ENCODE results near the gene PRSS33. TPM values are rescaled to one million over a fixed set of nuclear protein-coding genes. Genes with fewer than 3 reads are reported as not detected.
A peak's percentile ranks its signal among the peaks of the same experiment; 100 is the strongest.

Gene PRSS33, protein sequence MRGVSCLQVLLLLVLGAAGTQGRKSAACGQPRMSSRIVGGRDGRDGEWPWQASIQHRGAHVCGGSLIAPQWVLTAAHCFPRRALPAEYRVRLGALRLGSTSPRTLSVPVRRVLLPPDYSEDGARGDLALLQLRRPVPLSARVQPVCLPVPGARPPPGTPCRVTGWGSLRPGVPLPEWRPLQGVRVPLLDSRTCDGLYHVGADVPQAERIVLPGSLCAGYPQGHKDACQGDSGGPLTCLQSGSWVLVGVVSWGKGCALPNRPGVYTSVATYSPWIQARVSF
- not detected for total RNA-seq

DNA sequence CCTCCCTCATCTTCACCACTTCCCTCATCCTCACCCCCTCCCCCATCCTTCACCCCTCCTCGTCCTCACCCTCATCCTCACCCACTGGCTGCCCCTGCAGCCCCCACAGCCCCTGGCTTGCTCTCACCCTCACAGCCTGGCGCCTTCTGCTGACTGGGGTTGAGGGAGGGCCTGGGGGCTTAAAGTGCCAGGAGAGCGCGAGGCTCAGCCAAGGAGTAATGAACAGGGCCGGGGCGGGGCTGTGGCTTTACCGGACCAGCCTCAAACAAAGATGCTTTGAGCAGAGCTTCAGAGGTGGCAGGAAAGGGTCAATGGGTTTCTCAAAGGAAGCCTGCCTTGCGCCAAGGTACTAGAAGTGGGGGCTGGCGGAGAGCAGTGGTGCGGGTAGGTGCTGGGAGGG lies at the start of gene PRSS33:
Gene PRSS33, minus strand, starts transcription at position 155 of the 400 bp plus-strand sequence. CDS start 1,013 bp downstream, outside the sequence.
- intact Hi-C loops (cut with DNase I): no loop called here
- ATAC-seq (no peak), DNase-seq (ENCODE audit: low spot score) (peak; percentile 41)

DNA sequence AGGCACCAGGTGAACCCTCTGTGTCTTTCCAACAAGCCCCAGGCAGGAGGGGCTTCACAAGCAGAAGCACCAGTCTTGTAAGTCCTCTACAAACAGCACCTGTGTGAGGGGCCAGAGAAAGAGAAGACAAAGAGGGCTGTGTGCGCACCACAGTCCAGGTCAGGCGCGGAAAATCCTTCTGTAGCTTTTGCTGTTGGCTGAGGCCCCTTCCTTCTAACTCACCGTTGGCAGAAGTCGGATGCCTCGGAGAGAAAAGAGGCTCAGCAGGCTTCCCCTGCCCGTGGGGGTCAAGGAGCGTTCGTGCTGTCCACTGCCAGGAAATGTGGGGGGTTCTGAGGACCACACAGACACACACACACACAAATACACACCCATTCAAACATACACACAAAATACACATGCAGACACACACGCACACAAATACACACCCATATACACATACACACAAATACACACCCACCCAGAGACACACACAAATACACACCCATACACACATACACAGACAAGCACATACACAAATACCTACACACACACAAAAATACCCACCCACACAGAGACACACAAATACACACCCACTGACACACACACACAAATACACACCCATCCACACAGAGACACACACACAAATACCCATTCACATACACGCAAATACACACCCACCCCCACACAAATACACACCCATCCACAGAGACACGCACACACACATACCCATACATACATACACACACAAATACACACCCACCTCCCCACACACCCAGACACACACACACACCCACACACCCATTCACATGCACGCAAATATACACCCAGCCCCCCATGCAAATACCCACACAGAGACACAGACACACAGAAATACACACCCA lies 49.5 kb upstream of the PRSS33 start:
- DNase-seq (ENCODE audit: low spot score): no peak
- intact Hi-C loops (cut with DNase I): no loop called here
- no peak for ATAC-seq

DNA sequence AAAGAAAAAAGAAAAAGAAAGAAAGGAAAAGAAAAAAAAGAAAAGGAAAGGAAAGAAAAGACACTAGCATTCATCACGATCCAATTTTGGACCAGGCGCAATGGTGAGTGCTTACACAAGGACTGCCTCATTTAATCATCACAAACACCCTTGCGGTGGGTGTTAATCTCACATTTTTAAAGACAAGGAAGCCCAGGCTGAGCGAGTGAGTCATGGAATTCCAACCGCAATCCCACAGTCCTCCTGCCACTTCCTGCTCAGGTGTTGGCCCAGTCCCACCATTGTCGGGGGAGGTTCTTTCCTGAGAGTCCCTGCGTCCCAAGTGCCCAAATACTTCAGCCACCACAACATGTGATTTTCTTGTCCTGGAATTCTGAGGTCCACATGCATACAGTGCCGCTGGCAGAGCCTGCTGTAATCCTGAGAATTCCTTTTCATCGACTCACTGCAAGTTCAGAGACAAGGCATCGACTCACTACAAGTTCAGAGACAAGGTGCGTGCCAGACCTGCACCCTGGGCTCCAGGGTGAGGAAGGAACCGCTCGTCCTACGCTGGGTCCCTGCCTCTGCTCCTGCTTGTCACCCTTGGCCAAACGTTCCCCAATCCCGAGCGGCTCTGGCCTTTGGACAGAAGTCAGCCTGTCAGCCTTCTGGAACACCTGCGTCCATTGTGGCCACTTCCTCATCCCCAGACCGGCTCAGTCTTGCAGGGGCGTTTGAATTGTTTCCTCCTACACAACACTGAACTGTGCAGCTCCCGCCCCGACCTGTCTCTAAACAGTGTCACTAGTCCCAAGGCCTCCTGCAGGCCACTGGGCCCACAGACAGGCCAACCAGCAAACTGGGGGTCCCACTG lies 48.5 kb upstream of the PRSS33 start:
- ATAC-seq (no peak), DNase-seq (ENCODE audit: low spot score) (no peak)
- intact Hi-C loops (cut with DNase I): no loop called here

DNA sequence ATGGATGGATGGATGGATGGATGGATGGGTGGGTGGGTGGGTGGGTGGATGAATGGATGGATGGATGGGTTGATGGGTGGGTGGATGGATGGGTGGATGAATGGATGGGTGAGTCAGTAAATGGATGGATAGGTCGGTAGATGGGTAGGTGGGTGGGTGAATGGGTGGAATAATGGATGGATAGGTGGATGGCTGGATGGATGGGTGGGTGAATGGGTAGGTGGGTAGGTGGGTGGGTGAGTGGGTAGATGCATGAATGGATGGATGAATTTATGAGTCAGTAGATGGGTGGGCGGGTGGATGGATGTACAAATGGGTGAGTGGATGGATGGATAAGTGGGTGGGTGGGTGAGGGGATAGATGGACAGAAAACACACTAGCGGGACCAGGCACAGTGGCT lies 47.6 kb upstream of the PRSS33 start:
- no peak for ATAC-seq
- intact Hi-C loops (cut with DNase I): no loop called here
- no peak for DNase-seq (ENCODE audit: low spot score)

DNA sequence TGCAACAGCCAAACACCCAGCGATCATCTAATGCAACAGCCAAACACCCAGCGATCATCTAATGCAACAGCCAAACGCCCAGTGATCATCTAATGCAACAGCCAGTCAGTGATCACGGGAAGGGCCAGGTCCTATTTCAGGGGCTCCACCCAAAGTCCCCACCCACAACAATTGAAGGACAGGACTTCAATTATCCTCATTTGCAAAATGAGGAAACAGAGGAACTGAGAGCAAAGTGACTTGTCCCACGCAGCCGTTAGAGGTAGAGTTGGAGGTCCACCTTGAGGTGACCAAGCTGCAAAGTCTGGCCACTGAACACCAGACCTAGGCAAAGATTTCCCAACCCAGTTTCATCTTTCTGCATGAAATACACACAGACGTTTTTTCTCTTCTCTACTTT lies 46.4 kb upstream of the PRSS33 start:
- intact Hi-C loops (cut with DNase I): no loop called here
- no peak for ATAC-seq
- no peak for DNase-seq (ENCODE audit: low spot score)

DNA sequence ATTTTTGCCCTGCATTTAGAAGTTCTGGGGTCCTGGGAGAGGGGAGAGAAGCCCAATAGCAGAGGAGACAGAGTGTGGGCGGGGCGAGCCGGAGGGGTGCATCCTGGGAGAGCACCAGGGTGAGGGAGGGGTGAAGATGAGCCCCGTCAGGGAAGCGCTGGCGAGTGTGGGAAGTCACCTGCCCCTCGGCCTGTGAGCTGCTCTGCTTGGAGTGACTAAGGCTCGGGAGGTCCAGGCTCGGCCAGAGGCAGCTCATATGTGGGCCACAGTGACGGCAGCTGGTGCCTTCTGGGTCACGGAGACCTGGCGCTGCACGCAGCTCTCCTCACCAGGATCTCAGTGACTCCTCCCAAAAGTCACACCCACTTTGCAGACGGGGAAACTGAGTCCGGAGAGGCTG lies 43.8 kb upstream of the PRSS33 start:
- DNase-seq (ENCODE audit: low spot score) (no peak), ATAC-seq (no peak)
- intact Hi-C loops (cut with DNase I): no loop called here

DNA sequence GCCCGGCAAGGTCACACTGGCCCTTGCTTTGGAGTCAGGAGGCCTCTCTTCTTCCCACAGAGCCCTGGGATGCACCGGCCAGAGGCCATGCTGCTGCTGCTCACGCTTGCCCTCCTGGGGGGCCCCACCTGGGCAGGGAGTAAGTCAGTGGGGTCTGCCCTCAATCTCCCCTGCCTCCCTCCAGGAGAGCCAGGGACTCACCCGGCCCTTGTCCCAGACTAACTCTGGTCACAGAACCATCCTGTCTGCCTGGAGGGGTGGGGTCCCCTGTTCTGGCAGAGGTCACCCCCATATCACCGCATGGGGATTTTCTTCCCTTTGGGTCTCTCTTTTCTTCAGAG lies 43.0 kb upstream of the PRSS33 start:
- ATAC-seq: no peak
- DNase-seq (ENCODE audit: low spot score): no peak
- intact Hi-C loops (cut with DNase I): no loop called here

DNA sequence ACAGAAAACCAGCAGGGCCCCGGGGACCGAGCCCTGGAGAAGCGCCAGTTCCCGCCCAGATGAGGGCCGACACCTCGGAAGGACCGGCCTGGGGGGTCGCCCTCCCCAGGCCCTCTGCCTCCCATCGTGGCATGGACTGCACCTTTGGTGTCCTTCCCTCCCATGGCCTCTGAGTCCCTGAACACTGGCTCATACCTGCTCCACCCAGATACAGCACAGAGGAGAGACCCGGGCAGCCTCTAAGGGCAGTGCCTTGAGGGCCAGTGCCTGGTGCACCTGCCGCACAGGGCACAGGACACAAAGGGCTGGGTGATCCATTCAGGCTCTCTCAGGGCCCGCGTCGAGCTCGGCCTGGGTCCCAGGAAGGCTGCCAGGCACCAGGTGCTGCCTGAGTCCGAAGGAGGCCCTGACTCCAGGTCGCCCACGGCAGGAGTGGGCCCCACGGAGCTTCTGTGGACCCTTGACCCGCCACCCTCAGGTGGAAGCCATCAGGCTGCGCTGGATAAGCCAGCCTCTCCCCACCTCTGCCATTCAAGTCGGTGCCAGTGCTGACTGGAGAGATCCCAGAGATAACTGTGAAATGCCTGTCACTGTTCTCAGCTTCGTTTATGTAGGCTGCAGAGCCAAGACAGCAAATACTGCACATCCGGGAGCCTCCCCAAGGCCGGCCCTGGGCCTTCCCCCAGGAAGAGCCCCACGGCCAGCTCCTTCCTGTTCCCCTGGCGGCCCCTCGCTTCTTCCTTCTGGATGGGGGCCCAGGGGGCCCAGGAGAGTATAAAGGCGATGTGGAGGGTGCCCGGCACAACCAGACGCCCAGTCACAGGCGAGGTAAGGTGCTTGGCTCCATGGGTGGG lies 42.4 kb upstream of the PRSS33 start, which contains the start of gene ZG16B:
Gene ZG16B, plus strand, starts transcription at position 803 of the 854 bp plus-strand sequence. CDS start 139 bp downstream, outside the sequence.
- intact Hi-C loops (cut with DNase I): no loop called here
- no peak for ATAC-seq

DNA sequence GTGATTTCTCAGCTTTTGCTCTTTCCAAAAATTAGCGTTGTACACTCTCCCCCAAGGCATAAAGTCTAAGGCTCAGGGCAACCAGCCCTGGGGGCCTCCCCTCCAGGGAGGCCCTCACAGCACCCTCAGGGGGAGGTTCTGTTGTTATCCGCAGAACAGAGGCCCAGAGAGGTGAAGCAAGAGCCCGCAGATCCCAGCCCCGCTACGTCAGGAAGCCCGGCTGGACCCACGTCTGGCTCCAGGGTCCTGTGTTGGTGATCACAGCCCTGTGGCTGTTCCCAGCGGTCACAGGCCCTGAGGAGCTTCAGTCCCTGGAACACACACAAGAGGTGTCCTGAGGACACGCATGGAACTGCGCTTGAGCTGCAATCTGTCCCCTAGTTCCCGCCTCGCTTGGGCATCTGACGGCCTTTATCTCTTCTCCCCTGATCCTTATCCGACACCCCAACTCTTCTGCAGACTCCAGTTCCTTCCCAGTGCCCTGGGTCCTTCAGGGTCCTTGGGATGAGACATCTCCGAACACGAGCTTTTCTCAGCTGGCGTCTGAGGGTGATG lies 41.6 kb upstream of the PRSS33 start:
- DNase-seq (ENCODE audit: low spot score) (no peak), ATAC-seq (no peak)

More for the DNA sequence above, 42.4 kb upstream of the PRSS33 start, which contains the start of gene ZG16B:
- DNase-seq (ENCODE audit: low spot score): no peak

DNA sequence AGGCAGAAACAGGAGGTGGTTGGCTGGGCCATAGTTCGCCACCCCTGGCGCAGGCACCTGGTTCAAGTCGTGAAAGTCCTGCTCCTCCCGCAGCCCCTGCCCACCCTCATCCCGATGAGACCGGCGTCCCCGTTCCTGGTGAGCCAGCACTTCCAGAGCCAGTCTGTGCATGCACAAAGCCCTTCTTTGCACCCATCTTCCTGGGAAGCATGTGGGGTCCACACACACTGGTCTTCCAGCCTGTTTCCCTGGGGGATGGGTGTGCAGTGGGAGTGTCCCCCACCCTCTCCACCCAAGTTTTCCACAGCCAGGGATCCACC lies 41.1 kb upstream of the PRSS33 start:
- DNase-seq (ENCODE audit: low spot score): no peak
- intact Hi-C loops (cut with DNase I): no loop called here
- ATAC-seq: no peak

More for the DNA sequence above, 41.6 kb upstream of the PRSS33 start:
- intact Hi-C loops (cut with DNase I): no loop called here

DNA sequence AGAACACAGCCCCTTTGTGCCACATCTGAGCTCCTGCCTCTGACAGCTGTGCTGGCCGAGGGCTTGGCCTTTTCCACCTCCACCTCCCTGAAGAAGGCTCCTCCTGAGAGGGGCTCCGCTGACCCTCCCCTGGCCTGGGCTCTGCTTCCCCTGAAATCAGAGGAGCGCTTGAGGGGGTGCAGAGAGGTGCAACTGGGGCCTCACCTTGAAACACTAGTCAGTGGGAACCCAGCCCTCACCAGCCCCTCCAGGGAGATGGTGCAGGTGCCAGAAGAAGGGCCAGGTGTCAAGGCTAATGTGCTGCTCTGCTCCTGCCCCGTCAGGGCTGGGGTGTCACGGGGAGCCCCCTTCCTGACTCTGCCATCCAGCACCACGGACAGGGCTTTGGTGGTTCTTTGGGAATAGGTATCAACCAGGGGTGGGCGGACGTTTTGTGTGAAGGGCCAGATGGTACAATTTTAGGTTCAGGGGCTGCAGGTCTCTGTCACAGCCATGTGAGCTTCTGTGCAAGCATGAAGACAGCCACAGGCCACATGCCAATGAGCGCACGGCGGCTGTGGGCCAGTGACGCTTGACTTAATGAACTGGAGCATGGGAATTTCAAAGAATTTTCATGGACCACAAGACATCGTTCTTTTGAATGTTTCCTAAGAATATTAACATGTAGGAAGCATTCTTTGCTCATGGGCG lies 40.6 kb upstream of the PRSS33 start:
- no peak for DNase-seq (ENCODE audit: low spot score)

DNA sequence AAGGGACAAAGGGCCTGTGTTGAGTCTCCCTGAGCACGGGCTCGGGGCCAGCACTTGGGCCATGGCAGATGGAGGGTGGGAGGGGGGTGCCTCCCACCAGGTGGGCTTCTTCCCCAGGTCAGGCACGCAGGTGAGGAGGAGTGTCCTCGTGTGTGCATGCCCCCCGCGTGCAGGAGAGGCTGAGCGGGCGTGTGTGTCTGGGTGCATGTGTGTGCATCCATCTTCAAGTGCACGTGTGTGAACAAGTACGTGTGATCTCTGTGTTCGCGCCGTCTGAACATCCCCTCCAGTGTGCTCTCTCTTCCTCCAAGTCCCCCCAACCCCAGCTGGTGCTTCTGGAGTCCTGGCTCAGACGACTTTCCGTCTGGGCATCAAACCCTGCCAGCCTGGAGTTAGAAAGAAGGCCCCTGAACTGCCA lies 40.0 kb upstream of the PRSS33 start:
- ATAC-seq: no peak
- no peak for DNase-seq (ENCODE audit: low spot score)
- intact Hi-C loops (cut with DNase I): no loop called here

More for the DNA sequence above, 40.6 kb upstream of the PRSS33 start:
- intact Hi-C loops (cut with DNase I): no loop called here
- no peak for ATAC-seq

DNA sequence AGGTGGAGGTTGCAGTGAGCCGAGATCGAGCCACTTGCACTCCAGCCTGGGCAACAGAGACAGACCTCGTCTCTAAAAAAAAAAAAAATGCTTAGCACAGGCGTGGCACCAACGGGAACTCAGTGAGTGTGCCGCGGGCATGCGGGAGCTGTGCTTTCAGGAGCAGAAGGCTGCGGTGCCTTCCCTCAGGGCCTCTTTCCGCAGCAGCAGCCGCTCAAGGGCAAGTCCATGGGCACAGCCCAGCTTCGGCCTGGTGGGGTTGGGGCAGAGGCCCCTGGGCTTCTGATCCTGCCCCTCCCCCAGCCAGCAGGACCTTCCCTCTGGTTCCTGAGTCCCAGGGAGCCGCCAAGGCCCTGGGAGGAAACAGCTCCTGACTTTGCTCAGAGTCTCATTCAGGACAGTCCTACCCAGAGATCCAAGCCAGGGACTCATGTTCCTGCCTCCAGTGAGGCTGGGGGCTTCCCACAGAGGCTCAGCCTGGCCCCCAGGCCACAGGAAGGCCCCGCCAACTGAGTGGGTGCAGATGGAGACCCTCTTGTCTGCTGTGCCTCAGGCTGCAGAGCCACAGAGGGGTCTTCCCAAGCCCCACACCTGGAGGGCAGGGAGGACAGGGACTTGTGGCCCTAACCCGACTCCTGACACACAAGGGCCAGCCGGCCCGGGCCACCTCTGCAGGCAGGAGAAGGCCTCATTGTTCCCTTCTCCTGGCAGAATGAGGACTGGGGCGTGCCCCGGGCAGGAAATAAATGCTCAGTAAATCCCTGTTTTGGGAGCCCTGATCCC lies 39.4 kb upstream of the PRSS33 start:
- DNase-seq (ENCODE audit: low spot score) (peak; percentile 42), ATAC-seq (no peak)
- intact Hi-C loops (cut with DNase I): no loop called here

DNA sequence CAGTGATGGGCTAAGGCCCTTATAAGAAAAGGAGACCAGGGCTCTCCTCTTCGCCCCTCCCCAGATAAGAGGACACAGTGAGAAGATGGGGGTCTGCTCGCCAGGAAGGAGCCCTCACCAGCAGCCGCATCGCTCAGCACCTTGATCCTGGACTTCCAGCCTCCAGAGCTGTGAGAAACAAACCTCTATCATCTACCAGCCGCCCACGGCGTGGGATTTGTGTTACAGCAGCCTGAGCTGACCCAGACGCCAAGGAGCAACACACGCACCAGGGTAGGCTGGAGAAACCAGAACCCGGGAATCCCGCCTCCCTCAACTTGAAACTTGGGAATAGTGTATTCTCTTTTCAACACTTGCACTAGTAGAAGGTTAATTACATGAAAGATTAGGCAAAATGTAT lies 38.5 kb upstream of the PRSS33 start:
- ATAC-seq (no peak), DNase-seq (ENCODE audit: low spot score) (peak; percentile 48)
- intact Hi-C loops (cut with DNase I): no loop called here

DNA sequence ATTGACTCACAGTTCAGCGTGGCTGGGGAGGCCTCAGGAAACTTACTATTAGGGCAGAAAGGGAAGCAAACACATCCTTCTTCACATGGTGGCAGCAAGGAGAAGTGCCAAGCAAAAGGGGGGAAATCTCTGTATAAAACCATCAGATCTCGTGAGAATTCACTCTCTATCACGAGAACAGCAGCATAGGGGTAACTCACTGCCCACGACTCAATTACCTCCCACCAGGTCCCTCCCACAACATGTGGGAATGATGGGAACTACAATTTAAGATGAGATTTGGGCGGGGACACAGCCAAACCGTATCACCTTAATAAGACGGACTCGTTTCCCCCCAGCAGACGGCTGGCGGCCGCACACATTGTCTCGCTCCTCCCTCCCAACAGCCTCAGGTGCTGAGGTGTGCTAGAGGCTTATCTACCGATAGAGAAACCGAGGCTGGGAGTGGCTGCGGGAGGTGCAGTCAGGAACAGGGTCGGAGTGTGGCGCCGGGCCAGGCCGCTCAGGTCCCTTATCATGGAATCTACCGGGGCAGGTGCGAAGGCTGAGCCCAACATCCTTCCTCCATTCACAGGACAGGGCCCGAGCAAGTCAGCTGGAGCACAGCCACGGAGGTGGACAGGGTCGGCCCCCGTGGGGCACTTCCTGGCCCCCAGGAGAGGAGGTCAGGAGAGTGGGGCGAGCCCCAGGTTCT lies 37.8 kb upstream of the PRSS33 start:
- intact Hi-C loops (cut with DNase I): no loop called here
- ATAC-seq (no peak), DNase-seq (ENCODE audit: low spot score) (peak; percentile 46)

DNA sequence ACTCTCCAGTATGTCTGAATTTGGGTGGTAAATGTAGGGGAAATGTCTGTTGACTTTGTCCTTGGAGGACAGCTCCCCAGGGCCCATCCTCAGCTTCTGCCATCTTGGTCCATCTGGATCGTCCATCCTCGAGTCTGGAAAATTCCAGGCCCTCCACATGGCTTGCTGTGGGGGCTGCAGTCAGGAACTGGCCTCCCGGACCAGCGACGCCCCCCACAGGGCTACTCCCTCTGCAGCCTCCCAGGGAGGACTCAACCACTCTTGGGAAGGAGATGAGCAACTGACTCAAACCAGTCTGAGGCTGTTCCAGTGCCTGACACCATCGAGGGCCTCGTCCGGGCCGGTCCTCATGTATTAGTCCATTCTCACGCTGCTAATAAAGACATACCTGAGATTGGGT lies 37.3 kb upstream of the PRSS33 start:
- intact Hi-C loops (cut with DNase I): no loop called here
- peak; percentile 36 for DNase-seq (ENCODE audit: low spot score)

DNA sequence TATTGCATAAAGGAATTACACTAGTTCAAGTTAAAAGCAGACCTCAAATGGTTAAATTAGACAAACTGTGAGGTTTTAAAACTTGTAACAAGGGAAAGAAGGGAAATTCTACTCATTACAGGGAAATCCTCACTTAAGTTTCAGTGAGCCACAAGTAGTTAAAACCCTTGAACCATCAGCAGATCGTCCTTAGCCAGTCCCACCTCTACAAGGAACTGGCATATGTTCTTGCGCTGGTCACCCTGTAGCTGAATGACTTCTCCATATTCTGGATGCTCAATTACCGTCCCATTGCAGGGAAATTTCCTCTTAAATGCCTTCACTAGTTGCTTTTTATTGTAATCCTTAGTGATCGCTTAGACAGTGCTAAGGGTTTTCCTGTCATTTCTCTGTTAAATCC lies 35.1 kb upstream of the PRSS33 start:
- DNase-seq (ENCODE audit: low spot score) (no peak), ATAC-seq (no peak)
- intact Hi-C loops (cut with DNase I): no loop called here

More for the DNA sequence above, 37.3 kb upstream of the PRSS33 start:
- ATAC-seq: no peak

Measured in sciatic nerve (tissue), 2 donors.